ENCODE results near the gene ECHS1.

DNA sequence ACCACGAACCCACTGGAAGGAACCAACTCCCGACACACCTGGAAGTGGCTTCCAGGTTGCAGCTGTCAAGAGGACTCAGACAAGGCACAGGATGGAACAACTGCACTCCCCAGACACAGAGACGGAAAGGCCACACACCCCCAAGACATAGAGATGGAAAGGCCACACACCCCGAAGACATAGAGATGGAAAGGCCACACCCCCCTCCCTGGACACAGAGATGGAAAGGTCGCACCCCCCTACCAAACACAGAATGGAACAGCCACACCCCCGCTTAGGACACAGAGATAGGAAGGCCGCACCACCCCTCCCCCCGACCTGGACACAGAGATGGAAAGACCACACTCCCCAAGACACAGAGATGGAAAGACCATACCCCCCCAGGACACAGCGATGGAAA lies 56.9 kb downstream of the ECHS1 start:
- TF ChIP-seq, protein P1, sequence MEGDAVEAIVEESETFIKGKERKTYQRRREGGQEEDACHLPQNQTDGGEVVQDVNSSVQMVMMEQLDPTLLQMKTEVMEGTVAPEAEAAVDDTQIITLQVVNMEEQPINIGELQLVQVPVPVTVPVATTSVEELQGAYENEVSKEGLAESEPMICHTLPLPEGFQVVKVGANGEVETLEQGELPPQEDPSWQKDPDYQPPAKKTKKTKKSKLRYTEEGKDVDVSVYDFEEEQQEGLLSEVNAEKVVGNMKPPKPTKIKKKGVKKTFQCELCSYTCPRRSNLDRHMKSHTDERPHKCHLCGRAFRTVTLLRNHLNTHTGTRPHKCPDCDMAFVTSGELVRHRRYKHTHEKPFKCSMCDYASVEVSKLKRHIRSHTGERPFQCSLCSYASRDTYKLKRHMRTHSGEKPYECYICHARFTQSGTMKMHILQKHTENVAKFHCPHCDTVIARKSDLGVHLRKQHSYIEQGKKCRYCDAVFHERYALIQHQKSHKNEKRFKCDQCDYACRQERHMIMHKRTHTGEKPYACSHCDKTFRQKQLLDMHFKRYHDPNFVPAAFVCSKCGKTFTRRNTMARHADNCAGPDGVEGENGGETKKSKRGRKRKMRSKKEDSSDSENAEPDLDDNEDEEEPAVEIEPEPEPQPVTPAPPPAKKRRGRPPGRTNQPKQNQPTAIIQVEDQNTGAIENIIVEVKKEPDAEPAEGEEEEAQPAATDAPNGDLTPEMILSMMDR (IDR thresholded peaks at IDR 0.05), result no peak
- no peak for TF ChIP-seq POLR2A (IDR thresholded peaks at IDR 0.05)

Measured in right lobe of liver (tissue), 4 donors.